ENCODE measurements around the gene LZIC.

GRCh38 chr1:9889411-9889810 lies 53.8 kb downstream of the LZIC start:
- TF ChIP-seq CTCF (IDR thresholded peaks at IDR 0.05 in 4 of 5, conservative IDR thresholded peaks at IDR 0.05 in 1 of 5) (no peak), POLR2A (IDR thresholded peaks at IDR 0.05) (no peak)
